Effector memory CD4-positive, alpha-beta T cell (primary cell): ENCODE data around the gene RP2.

Experiments
- DNase-seq, 3 donors: peaks; one replicate each; pipeline ENCODE4 v3.0.0-alpha.2; 2020
- H3K27ac ChIP-seq: 2 replicates; pipeline ENCODE4 v1.7.0; 2013; ENCODE audit warnings: mild to moderate bottlenecking, low read length, moderate library complexity; ENCODE audit not compliant: insufficient read depth, poor library complexity, severe bottlenecking
- H3K27me3 ChIP-seq: replicated peaks from 2 replicates; pipeline ENCODE4 v1.7.0; 2013; ENCODE audit warnings: mild to moderate bottlenecking, low read length; ENCODE audit not compliant: insufficient read depth, control insufficient read depth, poor library complexity, severe bottlenecking
- H3K36me3 ChIP-seq: 2 replicates; pipeline ENCODE4 v1.7.0; 2013; ENCODE audit warnings: mild to moderate bottlenecking, low read length, moderate library complexity; ENCODE audit not compliant: control insufficient read depth, insufficient read depth
- H3K4me1 ChIP-seq: 2 replicates; pipeline ENCODE4 v1.7.0; 2013; ENCODE audit warnings: low read length, mild to moderate bottlenecking; ENCODE audit not compliant: control insufficient read depth, insufficient read depth, poor library complexity, severe bottlenecking
- H3K4me3 ChIP-seq: 2 replicates; pipeline ENCODE4 v1.7.0; 2013; ENCODE audit warnings: low read length, low read depth, mild to moderate bottlenecking; ENCODE audit not compliant: insufficient read depth, poor library complexity, severe bottlenecking
- H3K9me3 ChIP-seq: 2 replicates; pipeline ENCODE4 v1.7.0; 2013; ENCODE audit warnings: mild to moderate bottlenecking, low read length, moderate library complexity; ENCODE audit not compliant: control insufficient read depth

The RP2 gene

DNA sequence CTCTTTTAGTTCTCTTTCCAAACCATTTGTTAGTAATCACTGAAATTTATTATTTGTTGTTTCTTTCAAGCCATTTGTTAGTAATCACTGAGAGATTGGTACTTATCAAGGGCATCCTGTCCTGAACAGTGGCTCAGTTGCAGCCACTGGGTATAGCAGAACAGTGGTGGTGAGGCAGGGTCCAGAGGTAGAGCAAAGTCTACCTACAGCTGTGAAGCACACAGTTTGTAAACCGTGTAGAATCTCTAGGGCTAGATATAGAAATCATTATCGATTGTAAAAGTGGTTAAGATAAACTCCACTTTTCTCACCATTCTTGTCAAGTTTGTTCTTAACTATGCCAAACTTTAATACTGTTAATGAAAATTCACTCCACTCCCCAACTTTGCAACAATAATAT, 79.4 kb downstream of the RP2 start:
- peaks cover 5% of the 10 kb centered on the region for H3K27me3 ChIP-seq
- no peak for DNase-seq
- no peaks in the 10 kb centered on the region for H3K36me3 ChIP-seq
- peaks cover 5% of the 10 kb centered on the region for H3K4me1 ChIP-seq
- no peak overlapping the region for H3K4me3 ChIP-seq
- no peak overlapping the region for H3K27ac ChIP-seq
- no peaks in the 10 kb centered on the region for H3K9me3 ChIP-seq

DNA sequence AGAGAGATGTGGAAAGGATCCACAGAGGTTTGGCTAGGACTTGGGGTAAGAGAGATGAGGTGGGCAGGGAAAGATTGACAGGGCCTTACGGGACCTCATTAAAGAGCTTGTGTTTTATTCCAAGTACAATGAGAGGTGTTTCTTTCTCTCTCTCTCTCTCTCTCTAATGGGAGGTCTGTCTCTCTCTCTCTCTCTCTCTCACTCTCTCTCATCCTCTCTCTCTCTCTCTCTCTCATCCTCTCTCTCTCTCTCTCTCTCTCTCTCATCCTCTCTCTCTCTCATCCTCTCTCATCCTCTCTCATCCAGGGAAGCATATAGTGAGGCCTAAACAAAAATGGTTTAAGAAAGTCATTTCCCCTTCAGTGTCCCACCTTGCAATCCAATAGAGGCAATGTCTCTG, 80.8 kb downstream of the RP2 start:
- no peaks in the 10 kb centered on the region for H3K36me3 ChIP-seq
- peaks cover 5% of the 10 kb centered on the region for H3K27me3 ChIP-seq
- no peak for DNase-seq
- H3K4me3 ChIP-seq: no peak overlapping the region
- H3K9me3 ChIP-seq: no peaks in the 10 kb centered on the region
- no peak overlapping the region for H3K27ac ChIP-seq
- peaks cover 5% of the 10 kb centered on the region for H3K4me1 ChIP-seq

DNA sequence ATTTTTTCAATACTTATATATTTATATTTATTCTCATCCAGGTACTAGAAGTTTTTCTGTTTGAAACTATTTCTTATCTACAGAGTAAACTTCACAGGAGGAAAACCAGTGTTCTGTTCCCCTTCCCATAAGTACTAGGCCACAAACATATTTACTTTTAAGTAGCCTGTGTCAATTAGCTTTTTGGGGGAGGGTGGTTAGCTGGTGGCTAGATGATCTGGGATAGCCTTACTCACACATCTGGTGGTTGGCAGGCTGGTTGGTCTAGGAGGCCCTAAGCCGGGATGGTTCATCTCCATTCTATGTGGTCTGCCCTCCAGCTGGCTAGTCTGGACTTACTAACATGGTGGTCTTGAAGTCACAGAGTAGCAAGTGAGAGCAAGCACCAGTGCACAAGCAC, 81.6 kb downstream of the RP2 start:
- no peak for DNase-seq
- Histone ChIP-seq H3K36me3 (no peaks in the 10 kb centered on the region), H3K4me1 (peaks cover 5% of the 10 kb centered on the region), H3K27ac (no peak overlapping the region), H3K4me3 (no peak overlapping the region), H3K27me3 (peaks cover 5% of the 10 kb centered on the region), H3K9me3 (no peaks in the 10 kb centered on the region)

DNA sequence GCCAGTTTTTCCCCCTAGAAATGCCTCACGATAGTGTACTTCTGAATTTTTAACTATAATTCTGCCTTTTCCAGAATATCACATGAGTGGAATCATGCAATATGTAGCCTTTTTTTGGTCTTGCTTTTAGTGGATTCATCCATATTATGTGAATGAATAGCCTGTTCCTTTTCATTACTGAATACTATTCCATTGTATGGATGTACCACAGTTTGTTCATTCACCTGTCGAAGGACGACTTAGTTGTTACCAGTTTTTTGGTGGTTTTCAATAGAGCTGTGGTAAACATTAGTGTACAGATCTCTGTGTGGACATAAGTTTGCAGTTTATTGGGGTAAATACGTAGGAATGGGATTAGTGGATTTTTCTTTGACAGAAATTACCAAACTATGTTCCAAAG, 83.4 kb downstream of the RP2 start:
- Histone ChIP-seq H3K36me3 (no peaks in the 10 kb centered on the region), H3K27me3 (peaks cover 4% of the 10 kb centered on the region), H3K4me3 (no peak overlapping the region), H3K27ac (no peak overlapping the region), H3K9me3 (no peaks in the 10 kb centered on the region), H3K4me1 (no peaks in the 10 kb centered on the region)
- no peak for DNase-seq

DNA sequence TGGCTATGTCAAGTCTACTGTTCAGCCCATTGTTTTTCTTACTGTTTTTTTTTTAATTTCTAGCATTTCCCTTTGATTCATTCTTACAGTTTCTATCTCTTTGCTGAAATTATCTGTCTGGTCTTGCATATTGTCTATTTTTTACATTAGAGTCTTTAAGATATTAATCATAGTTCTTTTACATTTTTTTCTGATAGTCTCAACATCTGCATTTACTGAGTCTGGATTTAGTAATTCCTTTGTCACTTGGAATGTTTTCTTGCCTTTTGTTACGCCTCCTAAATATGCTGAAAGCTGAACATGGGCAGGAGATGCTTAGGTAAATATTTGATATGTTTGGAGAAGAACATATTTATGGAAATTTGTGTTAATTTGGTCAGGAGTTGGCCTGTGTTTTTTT, 85.8 kb downstream of the RP2 start:
- Histone ChIP-seq H3K4me3 (no peak overlapping the region), H3K27ac (no peak overlapping the region), H3K36me3 (no peaks in the 10 kb centered on the region), H3K9me3 (no peaks in the 10 kb centered on the region), H3K27me3 (no peaks in the 10 kb centered on the region), H3K4me1 (no peaks in the 10 kb centered on the region)
- DNase-seq: no peak

DNA sequence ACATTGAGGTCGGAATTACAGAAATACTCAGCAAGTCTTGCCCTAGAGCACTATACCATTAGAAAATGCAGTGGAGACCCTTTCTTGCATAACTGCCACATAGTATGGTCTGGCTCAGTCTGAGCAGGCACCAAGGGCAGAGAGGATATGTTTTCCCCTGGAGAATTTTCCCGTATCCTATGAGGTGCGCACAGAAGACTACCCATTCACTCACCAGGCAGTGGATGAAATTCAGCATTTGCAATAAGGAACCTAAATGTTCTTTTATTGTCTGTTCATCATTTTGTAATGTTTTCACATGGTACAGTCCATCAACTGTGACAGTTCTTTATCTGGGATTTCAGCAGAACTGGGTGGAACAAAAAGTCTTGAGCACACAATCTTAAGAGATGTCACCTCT, 90.9 kb downstream of the RP2 start:
- H3K36me3 ChIP-seq: no peaks in the 10 kb centered on the region
- no peaks in the 10 kb centered on the region for H3K4me1 ChIP-seq
- H3K4me3 ChIP-seq: no peak overlapping the region
- no peak overlapping the region for H3K27ac ChIP-seq
- H3K9me3 ChIP-seq: no peaks in the 10 kb centered on the region
- H3K27me3 ChIP-seq: no peaks in the 10 kb centered on the region
- no peak for DNase-seq

GRCh38 chrX:46929439-46930261, 92.8 kb downstream of the RP2 start:
- DNase-seq: no peak
- Histone ChIP-seq H3K27me3 (no peaks in the 10 kb centered on the region), H3K4me3 (no peak overlapping the region), H3K36me3 (no peaks in the 10 kb centered on the region), H3K9me3 (no peaks in the 10 kb centered on the region), H3K27ac (no peak overlapping the region), H3K4me1 (no peaks in the 10 kb centered on the region)
